ENCODE results near the gene NOVA1. TPM values are rescaled to one million over a fixed set of nuclear protein-coding genes. Genes with fewer than 3 reads are reported as not detected.

The NOVA1 gene
- total RNA-seq, 1 donor from 2014 or later: 35.1 TPM

DNA sequence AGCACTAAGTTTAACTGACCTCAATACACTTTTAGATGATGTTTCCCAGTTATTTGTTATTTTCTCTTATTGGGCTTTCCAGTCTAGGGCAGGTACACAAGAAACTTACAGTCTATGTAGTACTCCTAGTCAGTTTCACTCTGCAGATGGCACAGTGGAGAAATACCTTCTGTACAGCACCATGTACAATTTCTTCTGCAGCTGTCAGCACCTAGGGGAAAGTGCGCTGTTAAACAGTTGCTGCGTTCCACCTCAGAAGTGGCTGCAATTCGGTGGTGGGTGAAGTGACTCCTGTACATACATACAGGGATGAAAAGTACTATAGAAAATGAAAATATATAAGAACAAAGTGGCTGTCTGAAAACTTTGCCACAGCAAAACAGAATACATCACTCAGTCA lies 48.3 kb downstream of the NOVA1 start:
- H3K36me3 ChIP-seq: no peaks in the 10 kb centered on the region
- H3K27ac ChIP-seq: no peak overlapping the region
- TF ChIP-seq, protein P1, sequence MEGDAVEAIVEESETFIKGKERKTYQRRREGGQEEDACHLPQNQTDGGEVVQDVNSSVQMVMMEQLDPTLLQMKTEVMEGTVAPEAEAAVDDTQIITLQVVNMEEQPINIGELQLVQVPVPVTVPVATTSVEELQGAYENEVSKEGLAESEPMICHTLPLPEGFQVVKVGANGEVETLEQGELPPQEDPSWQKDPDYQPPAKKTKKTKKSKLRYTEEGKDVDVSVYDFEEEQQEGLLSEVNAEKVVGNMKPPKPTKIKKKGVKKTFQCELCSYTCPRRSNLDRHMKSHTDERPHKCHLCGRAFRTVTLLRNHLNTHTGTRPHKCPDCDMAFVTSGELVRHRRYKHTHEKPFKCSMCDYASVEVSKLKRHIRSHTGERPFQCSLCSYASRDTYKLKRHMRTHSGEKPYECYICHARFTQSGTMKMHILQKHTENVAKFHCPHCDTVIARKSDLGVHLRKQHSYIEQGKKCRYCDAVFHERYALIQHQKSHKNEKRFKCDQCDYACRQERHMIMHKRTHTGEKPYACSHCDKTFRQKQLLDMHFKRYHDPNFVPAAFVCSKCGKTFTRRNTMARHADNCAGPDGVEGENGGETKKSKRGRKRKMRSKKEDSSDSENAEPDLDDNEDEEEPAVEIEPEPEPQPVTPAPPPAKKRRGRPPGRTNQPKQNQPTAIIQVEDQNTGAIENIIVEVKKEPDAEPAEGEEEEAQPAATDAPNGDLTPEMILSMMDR (IDR thresholded peaks at IDR 0.05): no peak
- no peak for TF ChIP-seq POLR2AphosphoS5 (IDR thresholded peaks at IDR 0.05; ENCODE audit: insufficient read depth in 1 of 2, low read depth in 1 of 2)
- no peak for TF ChIP-seq POLR2A (IDR thresholded peaks at IDR 0.05)
- H3K27me3 ChIP-seq: no peaks in the 10 kb centered on the region
- no peak overlapping the region for H3K4me3 ChIP-seq
- no peak for DNase-seq (ENCODE audit: extremely low spot score in 2 of 2)
- no peaks in the 10 kb centered on the region for H3K9me3 ChIP-seq
- H3K4me1 ChIP-seq: no peaks in the 10 kb centered on the region
- intact Hi-C loops (cut with DNase I): no loop called here

DNA sequence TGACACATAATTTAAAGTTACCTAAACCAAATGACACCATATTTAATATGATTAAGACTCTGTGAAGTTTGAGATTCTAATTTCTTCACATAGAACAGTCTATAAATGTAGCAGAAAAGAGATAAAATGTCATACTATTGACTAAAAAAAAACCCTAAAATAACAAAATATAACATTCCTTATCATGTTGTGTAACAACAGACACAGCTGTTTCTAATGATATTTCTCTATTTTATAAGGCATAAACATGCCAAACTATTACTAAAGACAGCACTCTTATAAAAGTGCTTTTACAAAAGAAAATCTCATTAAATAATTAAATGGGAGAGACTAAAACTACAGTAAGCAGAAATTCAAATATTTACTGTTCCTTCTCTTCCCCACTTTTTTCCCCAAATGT lies 49.4 kb downstream of the NOVA1 start:
- intact Hi-C loops (cut with DNase I): no loop called here
- Histone ChIP-seq H3K4me3 (no peak overlapping the region), H3K9me3 (no peaks in the 10 kb centered on the region), H3K27me3 (no peaks in the 10 kb centered on the region), H3K4me1 (no peaks in the 10 kb centered on the region), H3K36me3 (no peaks in the 10 kb centered on the region), H3K27ac (no peak overlapping the region)
- no peak for DNase-seq (ENCODE audit: extremely low spot score in 2 of 2)
- TF ChIP-seq POLR2A (IDR thresholded peaks at IDR 0.05) (no peak), POLR2AphosphoS5 (IDR thresholded peaks at IDR 0.05; ENCODE audit: insufficient read depth in 1 of 2, low read depth in 1 of 2) (no peak)
- TF ChIP-seq, protein P1 (IDR thresholded peaks at IDR 0.05): no peak

DNA sequence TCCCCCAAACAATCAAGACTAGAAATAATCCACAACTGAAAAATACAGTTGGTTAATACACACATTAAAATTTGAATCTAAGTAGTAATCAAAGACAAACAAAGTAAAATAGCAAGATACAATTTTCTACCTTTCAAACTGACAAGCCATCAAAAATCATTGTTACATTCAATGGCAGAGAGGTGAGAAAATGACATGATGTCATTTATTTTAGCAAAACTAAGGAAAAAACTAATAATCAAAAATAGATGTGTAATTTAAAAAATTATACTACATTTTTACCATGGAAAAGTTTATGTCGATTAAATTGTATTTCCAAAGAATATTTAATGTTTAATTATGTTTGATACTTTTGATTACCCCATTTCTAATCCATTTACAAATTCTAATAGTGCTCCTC lies 59.7 kb downstream of the NOVA1 start:
- TF ChIP-seq POLR2AphosphoS5 (IDR thresholded peaks at IDR 0.05; ENCODE audit: insufficient read depth in 1 of 2, low read depth in 1 of 2) (no peak), POLR2A (IDR thresholded peaks at IDR 0.05) (no peak)
- TF ChIP-seq, protein P1 (IDR thresholded peaks at IDR 0.05): no peak
- intact Hi-C loops (cut with DNase I): no loop called here
- Histone ChIP-seq H3K27me3 (no peaks in the 10 kb centered on the region), H3K27ac (no peak overlapping the region), H3K9me3 (no peaks in the 10 kb centered on the region), H3K4me3 (no peak overlapping the region), H3K4me1 (no peaks in the 10 kb centered on the region), H3K36me3 (no peaks in the 10 kb centered on the region)
- no peak for DNase-seq (ENCODE audit: extremely low spot score in 2 of 2)

DNA sequence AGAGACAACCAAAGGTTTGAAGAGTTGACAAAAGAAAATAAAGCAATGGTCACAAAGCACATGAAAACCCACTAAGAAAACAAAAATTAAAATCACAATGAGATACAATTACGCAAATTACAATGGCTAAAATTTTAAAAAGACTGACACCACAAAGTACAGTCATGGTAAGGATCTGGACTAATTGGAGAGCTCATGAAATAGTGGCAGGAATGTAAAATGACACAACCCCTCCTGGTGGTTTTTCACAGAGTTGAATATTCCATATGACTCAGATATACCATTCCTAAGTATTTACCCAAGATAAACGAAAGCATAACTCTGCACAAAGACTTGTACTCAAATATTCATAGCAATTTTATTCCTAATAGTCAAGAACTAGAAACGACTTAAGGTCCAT lies 65.9 kb downstream of the NOVA1 start:
- intact Hi-C loops (cut with DNase I): no loop called here
- H3K9me3 ChIP-seq: no peaks in the 10 kb centered on the region
- no peaks in the 10 kb centered on the region for H3K27me3 ChIP-seq
- no peak for DNase-seq (ENCODE audit: extremely low spot score in 2 of 2)
- no peak overlapping the region for H3K4me3 ChIP-seq
- H3K27ac ChIP-seq: no peak overlapping the region
- peaks cover 5% of the 10 kb centered on the region for H3K4me1 ChIP-seq
- TF ChIP-seq, protein P1 (IDR thresholded peaks at IDR 0.05): no peak
- TF ChIP-seq POLR2A (IDR thresholded peaks at IDR 0.05) (no peak), POLR2AphosphoS5 (IDR thresholded peaks at IDR 0.05; ENCODE audit: insufficient read depth in 1 of 2, low read depth in 1 of 2) (no peak)
- H3K36me3 ChIP-seq: no peaks in the 10 kb centered on the region

DNA sequence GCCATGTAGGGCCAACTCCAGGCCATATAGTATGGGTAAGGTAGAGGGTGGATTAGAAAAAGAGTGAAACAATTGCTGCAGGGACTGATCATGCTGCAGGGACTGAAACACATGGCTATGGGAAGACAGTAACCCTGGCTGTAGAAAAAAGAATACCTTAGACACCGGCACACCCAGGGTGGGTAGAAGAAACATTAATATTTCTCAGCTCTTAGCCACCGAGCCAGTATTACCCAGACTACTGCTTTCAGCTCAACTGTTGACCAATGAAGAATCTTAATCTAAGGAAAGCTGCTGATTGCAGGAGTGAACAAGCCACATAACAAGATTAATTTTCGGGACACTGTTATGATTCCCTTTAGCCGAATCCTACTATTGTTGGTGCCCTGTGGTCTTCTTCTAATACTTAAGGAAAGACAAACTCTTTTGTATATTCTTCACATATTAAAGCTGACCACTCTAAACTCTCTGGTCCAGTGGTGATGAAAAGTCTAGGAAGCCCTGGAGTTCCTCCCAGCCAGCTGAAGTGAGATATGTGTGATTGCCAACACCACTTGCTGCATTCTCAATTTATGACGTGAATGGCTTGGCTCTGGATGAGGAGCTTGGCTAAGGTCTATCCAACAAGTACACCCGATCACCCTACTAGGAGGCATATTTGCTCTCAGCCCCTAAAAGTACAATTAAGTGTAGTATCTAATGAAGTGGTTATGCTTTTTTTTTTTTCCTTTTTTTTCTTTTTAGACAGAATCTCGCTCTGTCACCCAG lies 69.2 kb downstream of the NOVA1 start:
- H3K27ac ChIP-seq: no peak overlapping the region
- H3K4me1 ChIP-seq: peaks cover 14% of the 10 kb centered on the region
- H3K27me3 ChIP-seq: no peaks in the 10 kb centered on the region
- intact Hi-C loops (cut with DNase I): no loop called here
- H3K4me3 ChIP-seq: no peak overlapping the region
- no peaks in the 10 kb centered on the region for H3K9me3 ChIP-seq
- H3K36me3 ChIP-seq: no peaks in the 10 kb centered on the region
- no peak for DNase-seq (ENCODE audit: extremely low spot score in 2 of 2)
- TF ChIP-seq, protein P1 (IDR thresholded peaks at IDR 0.05): no peak
- TF ChIP-seq POLR2A (IDR thresholded peaks at IDR 0.05): no peak
- TF ChIP-seq POLR2AphosphoS5 (IDR thresholded peaks at IDR 0.05; ENCODE audit: insufficient read depth in 1 of 2, low read depth in 1 of 2): no peak

Data from vagina (tissue), 2 donors.